Psoas muscle (tissue), 8 donors: ENCODE data around the gene GYG1. TPM values are rescaled to one million over a fixed set of nuclear protein-coding genes. Genes with fewer than 3 reads are reported as not detected.

Experiments used
- ATAC-seq, 4 donors: fragments of 200-7000 bp; cut with Tn5 transposase; one replicate each; pipeline ENCODE4 v1.9.1; 2020; ENCODE audit warnings: moderate library complexity in 3 of 4, mild to moderate bottlenecking in 2 of 4
- DNase-seq, 2 donors: peaks; one replicate each; pipeline ENCODE4 v3.0.0-alpha.2; 2020
- H3K27ac ChIP-seq: fragments of 200-600 bp; one replicate; pipeline ENCODE4 v1.8.0; 2022
- H3K27me3 ChIP-seq, 3 donors: fragments of 200-600 bp in 1 of 3; one replicate each; pipeline versions ENCODE4 v1.6.1 to v1.8.0; 2013 to 2022; ENCODE audit warnings: low read length in 2 of 3, mild to moderate bottlenecking in 2 of 3, moderate library complexity in 1 of 3; ENCODE audit not compliant: insufficient read depth in 3 of 3
- H3K36me3 ChIP-seq, 2 donors: fragments of 200-600 bp in 1 of 2; one replicate each; pipeline versions ENCODE4 v1.6.1 to v1.8.0; 2013 to 2022; ENCODE audit warnings: low read depth in 1 of 2, mild to moderate bottlenecking in 1 of 2, moderate library complexity in 1 of 2; ENCODE audit not compliant: insufficient read depth in 1 of 2
- H3K4me1 ChIP-seq: fragments of 200-600 bp; one replicate; pipeline ENCODE4 v1.8.0; 2022
- H3K4me3 ChIP-seq: fragments of 200-600 bp; one replicate; pipeline ENCODE4 v1.8.0; 2022; ENCODE audit warnings: mild to moderate bottlenecking
- H3K9me3 ChIP-seq: fragments of 200-600 bp; one replicate; pipeline ENCODE4 v1.8.0; 2022
- CTCF ChIP-seq: fragments of 200-600 bp; IDR thresholded peaks from one replicate; pipeline ENCODE4 v1.8.0; 2022; ENCODE audit warnings: antibody characterized with exemption
- WGBS, 3 donors: extraction: QIAGEN DNeasy Blood & Tissue Kit; methylation state at CpG; one replicate each; pipeline versions ENCODE4 v1.1.6 to v1.1.7; 2013; 5-methylcytosine and 5-hydroxymethylcytosine counted together
- intact Hi-C, 2 donors: fragments of 100-400 bp; cut with DNase I; formaldehyde crosslinking; loops; one replicate each; pipeline versions ENCODE4 v1.11.0 to v1.14.2; 2022
- long read RNA-seq, 2 donors: library from polyadenylated mRNA; unstranded; transcript quantifications; one replicate each; pipeline ENCODE4 v2.0.0, GENCODE V29; 2021
- polyA plus RNA-seq, 3 donors: library from polyadenylated mRNA; stranded (reverse); fragments of 200-250 nt; gene quantifications; one replicate each; pipeline ENCODE4 v1.2.3, GENCODE V29; 2013
- total RNA-seq, 4 donors: library from RNA; stranded (reverse); fragmentation: NEBNext Ultra II Directional in 2 of 4; extraction: Animal tissue kit (Norgen Biotek cat#: 25700) in 2 of 4; gene quantifications; one replicate each; pipeline versions ENCODE4 v1.2.1 to v1.2.4, GENCODE V29; 2021 to 2023
- donor health status: healthy with polysubstance abuse.
- donor health status: DM: no; HTN: no; CAD: no; lungs with moderate emphysema.
- donor health status: Bipolar disorder and iron deficiency.
- donor health status: healthy.
- donor health status: DM: yes; HTN: yes; CAD: no.
- donor health status: DM: no; HTN: no; CAD: no.
- donor health status: DM: no; HTN: no; CAD: no.
- donor health status: DM: yes; HTN: yes; CAD: no.

Gene GYG1
- 100 to 1,000 TPM; 305 to 550 (median 419) TPM for total RNA-seq
- 100 to 1,000 TPM; 164 to 373 (median 338) TPM for polyA plus RNA-seq
- long read RNA-seq, donor 1, transcript GYG1-201 (7 exons, 1,890 nt): major isoform, 218 of 248 reads
- long read RNA-seq, donor 1, transcript GYG1-210 (6 exons, 1,563 nt): minor isoform, 7 of 248 reads
- long read RNA-seq, donor 1, partial matches to known transcripts: 14 of 248 reads
- long read RNA-seq, donor 1, other reads (novel, unspliced or antisense): 9 of 248 reads
- long read RNA-seq, donor 2, transcript GYG1-210 (6 exons, 1,563 nt): minor isoform, 17 of 828 reads
- long read RNA-seq, donor 2, transcript GYG1-201 (7 exons, 1,890 nt): major isoform, 715 of 828 reads
- long read RNA-seq, donor 2, partial matches to known transcripts: 31 of 828 reads
- long read RNA-seq, donor 2, other reads (novel, unspliced or antisense): 64 of 828 reads

DNA sequence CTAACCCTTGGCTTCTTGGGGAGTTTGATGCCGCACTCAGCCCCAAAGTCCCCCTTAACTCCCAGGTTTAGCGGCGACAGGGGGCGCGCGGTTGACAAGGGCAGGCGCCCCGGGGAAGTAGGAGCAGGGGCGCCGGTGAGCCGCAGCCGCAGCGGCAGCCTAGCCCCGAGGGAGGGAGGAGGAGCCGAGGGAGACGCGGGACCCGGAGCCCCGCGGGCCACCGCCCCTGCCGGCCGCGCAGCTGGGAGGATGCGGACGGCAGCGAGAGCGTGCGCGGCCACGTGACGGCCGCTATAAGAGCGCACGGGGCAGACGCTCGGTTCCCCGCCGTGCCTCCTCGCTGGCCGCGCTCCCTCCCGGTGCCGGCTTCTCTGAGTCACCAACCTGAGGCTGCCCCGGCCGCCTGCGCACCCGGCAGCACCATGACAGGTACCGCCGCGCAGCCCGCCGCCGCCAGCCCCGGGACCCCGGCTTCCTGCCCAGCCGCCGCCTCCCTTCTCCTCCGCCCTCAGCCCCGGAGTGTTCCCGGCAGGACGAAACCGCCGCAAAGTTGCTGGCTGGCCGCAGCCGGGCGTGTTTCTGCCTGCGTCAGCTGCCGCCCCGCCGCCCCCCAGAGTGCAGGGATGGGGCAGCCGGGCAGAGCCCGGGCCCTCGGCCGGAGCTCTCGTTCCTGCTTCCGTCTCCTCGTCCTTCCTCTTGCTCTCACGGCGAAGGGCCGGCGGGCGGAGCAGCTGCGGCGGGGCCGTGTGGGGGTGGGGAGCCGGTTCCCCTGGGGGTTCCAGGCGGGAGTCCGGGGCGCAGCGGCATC lies at the start of gene GYG1:
Gene GYG1, plus strand, starts transcription at position 322 of the 808 bp plus-strand sequence. Its CDS starts 101 bp downstream, at position 423.
- peak within 1 kb of the TSS; percentile 100 for H3K27ac ChIP-seq
- no peaks in the 10 kb centered on the region for H3K9me3 ChIP-seq
- H3K4me3 ChIP-seq: peak within 1 kb of the TSS; percentile 95
- ATAC-seq: peak; percentile 90 to 94 (median 92)
- no peaks in the 10 kb centered on the region for H3K27me3 ChIP-seq
- intact Hi-C loops: loop anchor here (1.0 kb wide), 2 partner anchors 16 to 35 kb away; no protein-coding TSS in a partner anchor
- H3K36me3 ChIP-seq: peaks cover 3 to 30% of the 10 kb centered on the region in 2 donors
- peaks cover 35% of the 10 kb centered on the region for H3K4me1 ChIP-seq
- DNase-seq: peak; percentile 90 to 94
- TF ChIP-seq CTCF: peak; percentile 33
- whole genome bisulfite sequencing, 3 donors: 0 to 1% (median 0%) methylated on average over 42 to 91 of the region's 91 CpGs

DNA sequence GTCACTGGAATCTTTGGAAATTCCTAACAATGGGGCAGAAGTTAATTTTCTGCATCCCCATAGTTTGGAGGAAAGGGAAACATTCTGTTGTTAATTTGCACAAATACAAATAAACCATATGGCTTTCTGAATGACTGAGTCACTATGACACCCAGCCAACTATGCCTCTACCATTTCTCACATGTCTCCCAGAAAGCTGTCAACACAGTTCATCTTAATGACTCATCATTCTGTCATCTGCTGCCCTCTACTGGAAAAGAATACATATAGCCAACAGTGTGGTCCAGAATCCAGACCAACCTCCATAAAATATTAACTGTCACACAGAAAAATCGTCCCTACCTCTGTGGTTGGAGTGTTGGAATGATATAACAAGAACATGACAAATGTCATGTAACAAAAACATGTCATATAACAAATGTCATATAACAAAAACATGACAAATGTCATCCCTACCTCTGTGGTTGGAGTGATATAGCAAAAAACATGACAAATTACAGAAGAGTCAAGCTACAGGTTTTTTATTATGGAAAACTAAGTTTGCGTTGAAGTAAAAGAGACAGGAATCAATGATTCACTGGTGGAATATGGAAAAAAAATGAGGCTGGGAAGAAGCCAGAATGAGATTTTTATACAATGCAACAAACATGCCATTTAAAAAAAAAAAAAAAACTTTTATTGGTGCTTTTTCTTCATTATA lies 47.7 kb upstream of the GYG1 start:
- DNase-seq (no peak), ATAC-seq (peak; percentile 95 to 99 (median 98))
- intact Hi-C loops: loop anchor here (2.0 to 10.0 kb wide), 4 partner anchors 83 to 566 kb away; no protein-coding TSS in a partner anchor
- no peak overlapping the region for H3K4me3 ChIP-seq
- no peaks in the 10 kb centered on the region for H3K27me3 ChIP-seq
- no peaks in the 10 kb centered on the region for H3K9me3 ChIP-seq
- H3K27ac ChIP-seq: no peak overlapping the region
- no peaks in the 10 kb centered on the region for H3K36me3 ChIP-seq
- WGBS, 3 donors: 34 to 46% (median 38%) methylated on average over 2 of the region's 2 CpGs
- peak; percentile 77 for TF ChIP-seq CTCF
- peaks cover 15% of the 10 kb centered on the region for H3K4me1 ChIP-seq

DNA sequence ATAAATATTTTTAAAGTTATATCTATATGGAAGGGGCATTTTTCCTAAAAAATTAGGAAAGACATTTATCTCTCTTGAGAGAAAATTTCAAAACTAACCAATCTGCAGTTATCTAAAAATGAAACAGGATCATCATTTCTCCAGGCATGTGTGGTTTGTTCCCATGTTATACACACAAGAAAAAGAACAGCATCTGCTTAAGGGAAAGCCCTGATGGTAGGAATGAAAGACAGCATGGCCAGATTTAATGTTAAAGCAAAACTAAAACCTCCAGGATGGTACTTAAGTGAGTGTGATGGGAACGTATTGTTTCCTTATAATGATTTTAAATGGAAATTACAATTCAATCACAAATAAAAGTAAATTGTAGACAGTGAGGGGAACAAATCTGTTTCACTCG lies 46.2 kb upstream of the GYG1 start:
- DNase-seq (no peak), ATAC-seq (no peak)
- no peak overlapping the region for H3K27ac ChIP-seq
- no peak for TF ChIP-seq CTCF
- H3K4me3 ChIP-seq: no peak overlapping the region
- intact Hi-C loops: loop anchor here (10.0 kb wide), 2 partner anchors 220 to 560 kb away; no protein-coding TSS in a partner anchor
- 81 to 84% (median 82%) methylated on average over 2 of the region's 2 CpGs for WGBS, 3 donors
- no peaks in the 10 kb centered on the region for H3K36me3 ChIP-seq
- no peaks in the 10 kb centered on the region for H3K9me3 ChIP-seq
- H3K4me1 ChIP-seq: peaks cover 15% of the 10 kb centered on the region
- no peaks in the 10 kb centered on the region for H3K27me3 ChIP-seq

- intact Hi-C loops: loop anchor here (10.0 kb wide), 2 partner anchors 224 to 564 kb away; no protein-coding TSS in a partner anchor
- H3K4me3 ChIP-seq: no peak overlapping the region
- 71 to 82% (median 75%) methylated on average over 8 of the region's 8 CpGs for WGBS, 3 donors
- H3K4me1 ChIP-seq: peaks cover under 1% of the 10 kb centered on the region
- H3K9me3 ChIP-seq: no peaks in the 10 kb centered on the region
- no peak overlapping the region for H3K27ac ChIP-seq
- DNase-seq (no peak), ATAC-seq (no peak)
- TF ChIP-seq CTCF: no peak
- H3K27me3 ChIP-seq: no peaks in the 10 kb centered on the region
- no peaks in the 10 kb centered on the region for H3K36me3 ChIP-seq
Measured at GRCh38 chr3:148948913-148949657, 42.3 kb upstream of the GYG1 start.
